NCI-H1694 treated with DMSO at 0.1 percent for 48 hours (cell line): ENCODE data around the gene HIVEP3.

Experiments used
- DNase-seq: peaks from one replicate; lab custom pipeline; 2025; lab: John Stamatoyannopoulos, UW

HIVEP3 gene

DNA sequence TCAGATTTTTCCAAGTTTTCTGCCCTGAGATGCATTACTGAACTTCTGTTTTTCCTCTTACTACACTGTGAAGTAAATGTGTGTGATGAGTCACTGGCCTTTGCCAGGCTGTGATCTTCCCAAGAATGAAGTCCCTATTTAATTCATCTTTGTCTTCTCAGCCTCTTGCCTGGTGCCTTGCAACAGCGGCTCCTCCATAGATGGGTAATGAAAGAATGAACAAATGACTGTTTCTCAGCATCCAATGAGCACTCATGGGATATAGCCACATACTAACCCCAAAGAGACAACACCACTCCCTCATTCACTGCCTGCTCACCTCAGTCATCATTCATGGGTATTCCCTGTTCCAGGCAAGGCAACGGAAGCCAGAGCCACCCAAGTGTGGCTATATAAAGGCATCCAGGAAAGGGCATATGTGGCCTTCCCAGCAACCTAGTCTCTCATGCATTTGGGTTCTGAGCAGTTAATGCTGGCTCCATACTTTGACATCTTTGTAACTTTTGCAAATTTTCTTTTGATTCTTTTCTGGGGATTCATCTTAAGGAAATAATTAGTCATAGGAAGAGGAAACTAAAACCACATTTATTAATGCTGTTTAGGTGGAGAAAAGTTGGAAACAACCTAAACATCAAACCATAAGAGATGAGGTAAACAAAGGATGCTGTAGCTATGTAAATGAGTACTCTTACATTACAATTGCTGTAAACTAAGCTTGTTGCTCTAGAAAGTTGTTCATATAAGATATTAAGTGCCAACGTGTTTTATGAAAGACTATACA lies 71.9 kb downstream of the HIVEP3 start:
- no peak for DNase-seq

DNA sequence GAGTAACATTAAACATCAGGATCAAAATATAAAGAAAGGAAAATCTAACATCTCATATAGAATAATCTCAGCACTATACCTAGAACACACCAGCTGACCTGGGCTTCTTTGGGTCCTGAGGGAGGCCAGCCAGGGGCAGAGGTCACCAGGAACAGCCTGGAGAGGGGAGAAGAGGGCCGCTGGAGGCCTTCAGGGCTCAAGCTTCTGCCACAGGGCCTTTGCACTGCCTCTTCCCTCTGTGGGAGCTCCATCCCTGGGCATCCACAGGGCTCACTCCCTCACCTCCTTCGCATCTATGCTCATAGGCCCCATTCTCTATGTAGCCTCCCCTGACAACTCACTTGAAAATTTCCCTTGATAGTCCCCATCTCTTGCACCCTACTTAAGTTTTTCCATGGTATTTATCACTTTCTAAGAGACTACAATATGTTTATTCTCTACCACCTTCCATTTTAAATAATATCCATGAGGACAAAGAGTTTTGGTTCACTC lies 73.9 kb downstream of the HIVEP3 start:
- DNase-seq, result no peak

DNA sequence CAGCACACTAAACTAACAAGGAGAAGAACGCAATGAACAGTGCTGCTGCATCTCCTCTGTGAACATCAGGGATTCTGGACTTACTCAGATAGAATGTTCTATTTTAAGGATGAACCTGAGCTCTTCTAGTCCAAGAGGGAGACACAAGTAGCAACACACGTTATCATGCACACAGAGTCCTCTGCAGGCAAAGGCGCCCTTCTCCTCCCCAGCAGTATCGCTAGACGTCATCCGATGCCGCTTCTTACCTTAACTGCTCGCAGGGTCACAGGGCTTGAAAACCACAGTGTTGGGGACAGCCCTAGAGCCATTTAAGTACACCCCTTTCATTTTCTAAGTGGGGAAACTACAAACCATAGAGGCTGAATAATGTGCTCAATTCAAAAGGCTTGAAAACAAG lies 74.5 kb downstream of the HIVEP3 start:
- no peak for DNase-seq

DNA sequence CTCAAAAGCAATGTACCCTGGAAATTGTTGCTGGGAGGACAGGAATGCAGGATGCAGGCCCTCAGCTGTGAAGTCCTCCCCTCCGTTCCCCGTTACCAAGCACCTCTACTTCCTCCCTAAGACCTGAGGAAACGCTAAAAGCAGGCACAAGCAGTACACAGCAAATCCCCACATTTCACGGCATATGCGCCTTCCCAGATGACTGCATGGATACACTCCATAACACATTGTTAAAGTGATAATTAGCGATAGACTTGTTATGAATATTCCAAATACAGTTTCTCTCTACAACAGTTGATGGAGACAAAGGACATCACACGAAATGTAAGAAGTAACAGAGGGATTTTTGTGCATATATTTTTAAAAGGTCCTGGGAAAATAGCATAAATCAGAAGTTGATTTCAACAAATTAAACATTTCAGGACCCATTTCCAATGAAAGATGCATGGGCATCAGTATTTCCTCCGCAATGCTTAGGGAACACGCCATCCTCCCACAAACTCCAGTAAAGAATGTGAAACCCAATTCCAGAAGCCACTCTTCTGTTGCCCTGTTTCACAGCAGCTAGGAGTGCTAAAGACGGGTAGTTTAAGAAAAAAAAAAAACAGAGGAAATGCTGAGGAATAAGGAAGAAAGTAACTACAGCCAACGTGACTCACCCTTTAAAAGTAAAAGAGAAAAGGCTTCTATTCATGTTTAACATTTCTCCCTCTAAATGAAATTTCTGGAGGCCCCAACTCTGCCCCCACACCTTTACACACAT lies 75.5 kb downstream of the HIVEP3 start:
- DNase-seq, result no peak

DNA sequence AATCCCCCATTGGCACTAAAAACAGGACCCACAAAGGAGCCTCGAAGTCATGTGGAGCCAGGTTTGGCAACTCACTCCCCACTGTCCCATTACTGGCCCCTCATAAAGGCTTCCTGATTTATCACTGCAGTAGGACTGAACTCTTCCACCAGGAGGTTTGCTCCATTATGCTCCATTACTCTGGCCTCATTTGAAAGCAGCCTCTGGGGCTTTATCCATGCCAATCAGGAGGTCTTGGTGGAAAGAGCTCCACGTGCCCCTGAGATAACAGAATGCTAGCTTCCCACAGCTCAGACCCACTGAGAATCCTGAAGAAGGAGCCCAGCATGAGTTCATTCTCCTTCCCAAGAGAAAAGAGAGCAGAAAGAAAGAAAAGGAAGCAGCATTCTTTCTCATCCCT lies 76.4 kb downstream of the HIVEP3 start:
- no peak for DNase-seq

DNA sequence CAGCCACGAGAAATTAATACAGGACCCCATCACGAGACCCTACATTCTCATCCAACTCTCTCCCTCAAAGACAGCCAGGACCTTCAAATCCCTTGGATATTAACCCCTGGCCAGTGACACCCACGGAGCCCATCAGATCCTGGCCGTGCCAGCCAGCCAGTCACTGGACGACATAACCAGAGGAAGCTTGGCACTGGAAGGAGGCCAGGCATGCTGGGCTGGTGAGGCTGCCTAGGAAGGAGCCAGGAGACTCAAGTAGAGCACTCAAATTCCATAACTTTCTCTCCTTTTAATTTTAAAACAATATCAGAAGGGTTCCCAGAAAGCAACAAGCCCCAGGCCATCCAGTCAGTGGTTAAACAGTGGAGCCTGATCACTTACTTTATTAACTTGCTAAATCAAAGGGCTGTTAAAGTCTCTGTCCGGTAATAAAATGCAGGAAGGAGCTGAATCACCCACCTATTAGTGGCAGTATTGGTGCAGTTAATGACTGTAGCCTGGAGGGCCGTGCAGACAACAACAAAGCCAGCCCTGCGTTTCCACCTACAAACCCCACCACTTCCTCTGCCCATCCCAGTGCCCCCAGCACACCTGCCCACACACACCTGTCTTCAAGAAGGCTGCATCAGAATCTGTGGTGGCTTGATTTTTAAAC lies 78.0 kb downstream of the HIVEP3 start:
- no peak for DNase-seq

DNA sequence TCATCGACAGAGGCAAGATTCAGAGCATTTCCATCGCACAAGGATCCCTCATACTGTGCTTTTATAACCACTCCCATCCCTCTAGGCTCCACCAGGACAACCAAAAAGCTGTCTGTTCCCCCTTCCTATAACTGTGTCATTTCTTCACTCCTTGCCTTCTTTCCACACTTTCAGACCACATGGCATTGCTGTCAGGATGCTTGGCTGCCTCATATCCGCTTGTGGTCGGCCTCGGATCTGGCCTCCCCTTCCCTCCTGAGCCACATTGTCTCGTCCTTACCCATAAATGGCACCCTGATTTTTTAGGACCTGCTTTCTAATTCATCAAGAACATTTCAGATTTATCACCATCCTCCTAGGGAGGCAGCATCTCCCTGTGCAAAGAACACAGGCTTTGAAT lies 80.5 kb downstream of the HIVEP3 start:
- no peak for DNase-seq

DNA sequence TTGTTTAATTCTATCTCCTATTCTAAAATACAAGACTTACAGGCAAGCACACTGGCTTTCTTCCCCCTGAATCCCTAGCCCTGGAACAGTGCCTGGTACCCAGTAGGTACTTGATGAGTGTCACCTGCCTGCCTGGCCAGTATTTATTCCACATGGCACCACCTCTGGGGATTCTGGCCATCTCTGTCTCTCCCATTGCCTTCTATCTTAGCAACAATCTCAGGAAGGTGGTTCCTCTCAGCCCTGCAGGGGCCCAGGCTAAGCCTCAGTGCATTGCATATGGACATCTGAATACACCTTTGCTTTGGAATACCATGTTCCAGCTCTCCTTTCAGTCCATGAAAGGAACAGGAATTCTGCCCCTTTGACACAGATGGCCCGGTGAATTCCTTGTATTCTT lies 81.0 kb downstream of the HIVEP3 start:
- DNase-seq, result no peak

DNA sequence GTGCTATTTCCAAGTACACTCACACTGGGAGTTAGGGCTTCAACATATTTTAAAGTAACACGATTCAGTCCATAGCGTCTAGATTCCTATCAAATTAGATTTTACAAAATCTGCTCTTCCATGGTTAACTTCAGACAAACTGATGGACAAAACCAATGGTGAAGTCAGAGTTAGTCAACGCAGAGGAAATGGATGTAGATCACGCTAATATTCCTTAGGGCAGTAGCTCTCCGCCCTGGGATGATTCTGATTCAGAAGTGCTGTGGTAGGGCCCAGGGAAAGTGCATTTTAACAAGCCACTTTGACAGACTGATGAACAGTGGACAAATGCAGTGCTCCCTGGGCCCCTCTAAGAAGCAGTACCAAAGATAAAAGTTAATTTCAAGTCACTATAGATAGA lies 83.2 kb downstream of the HIVEP3 start:
- DNase-seq, result no peak

DNA sequence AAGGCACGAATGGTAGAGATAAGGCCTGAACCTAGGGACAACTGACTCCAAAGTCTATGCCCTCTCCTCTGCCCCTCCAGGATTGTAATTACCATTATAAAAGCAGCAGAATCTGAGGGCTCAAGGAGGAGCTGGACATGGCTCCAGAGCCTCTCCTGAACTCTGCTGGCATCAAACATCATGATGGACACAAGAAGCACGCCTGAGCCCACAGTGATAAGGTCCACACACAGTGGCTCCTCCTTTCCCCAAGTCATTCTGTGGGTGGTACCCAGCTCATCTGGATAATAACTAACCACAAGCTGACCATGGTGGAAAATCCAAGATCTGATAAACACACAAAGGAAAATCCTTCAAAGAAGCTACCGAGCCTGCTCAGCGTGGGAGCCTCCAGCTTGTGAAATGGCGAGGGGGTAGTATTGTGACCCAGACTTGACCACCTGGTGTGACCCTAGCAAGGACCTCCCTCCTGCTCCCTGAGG lies 85.2 kb downstream of the HIVEP3 start:
- no peak for DNase-seq

DNA sequence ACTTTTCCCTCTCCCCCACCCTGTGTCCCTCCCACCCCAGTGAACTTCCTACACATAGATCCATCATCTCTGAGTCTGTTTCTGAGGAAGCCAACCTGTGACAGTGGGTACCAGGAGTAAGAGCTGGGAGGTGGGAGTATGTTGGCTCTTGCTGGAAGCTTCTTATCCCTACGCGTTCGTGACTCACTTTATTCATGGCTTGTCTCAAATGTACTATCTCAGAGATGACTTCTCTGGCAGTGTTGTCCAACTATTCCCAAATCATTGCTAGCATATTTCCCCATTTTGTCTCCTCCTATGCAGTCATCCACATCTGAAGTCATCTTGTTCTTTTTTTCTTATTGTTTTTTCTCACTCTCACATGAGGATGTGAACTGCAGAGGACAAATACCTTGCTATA lies 88.0 kb downstream of the HIVEP3 start:
- DNase-seq, result no peak

DNA sequence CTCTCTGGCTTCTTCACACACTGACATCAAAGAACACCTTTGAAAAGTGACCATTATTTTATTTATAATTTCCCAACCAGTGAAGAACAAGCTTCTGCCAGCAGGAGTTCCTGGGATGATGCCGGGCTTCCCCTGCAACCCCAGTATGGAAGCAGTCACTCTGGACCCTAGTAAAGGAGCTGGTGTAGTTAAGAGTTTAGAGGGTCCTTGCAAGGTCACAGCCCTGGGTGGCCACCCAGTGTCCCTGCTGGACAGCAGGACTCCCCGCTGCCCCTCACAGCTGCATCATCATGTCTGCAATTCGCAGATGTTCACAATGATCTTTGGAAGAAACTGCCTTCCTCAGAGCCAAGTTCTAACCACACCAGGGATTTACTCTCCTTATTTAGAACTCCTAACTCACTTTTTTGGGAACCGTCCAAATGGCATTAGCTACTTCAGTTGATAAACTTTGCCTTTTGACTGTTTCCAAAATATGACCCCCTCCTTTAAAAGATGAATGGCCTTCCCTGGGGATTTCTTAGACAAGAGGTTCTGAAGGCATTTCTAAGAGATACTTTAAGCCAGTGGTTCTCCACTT lies 90.6 kb downstream of the HIVEP3 start:
- no peak for DNase-seq

DNA sequence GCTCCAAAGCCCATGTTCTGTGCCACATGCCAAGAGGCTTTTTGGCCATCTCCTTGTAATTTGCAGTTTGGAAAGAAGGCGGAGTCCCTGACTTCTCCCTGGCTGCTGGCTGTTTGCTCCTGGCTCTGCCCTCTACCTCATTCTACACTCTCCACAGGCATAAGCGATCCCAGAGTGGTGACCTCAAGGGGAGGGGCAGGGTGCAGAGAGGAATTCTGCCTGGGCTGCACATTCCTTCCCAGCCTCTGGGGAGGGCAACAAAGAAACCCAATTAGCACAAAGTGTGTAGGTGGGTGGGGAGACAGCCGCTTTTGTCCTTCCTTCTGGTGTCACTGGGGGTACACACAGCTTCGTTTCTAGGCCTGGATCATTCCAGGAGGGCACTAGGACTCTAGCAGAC lies 95.3 kb downstream of the HIVEP3 start:
- DNase-seq, result no peak

DNA sequence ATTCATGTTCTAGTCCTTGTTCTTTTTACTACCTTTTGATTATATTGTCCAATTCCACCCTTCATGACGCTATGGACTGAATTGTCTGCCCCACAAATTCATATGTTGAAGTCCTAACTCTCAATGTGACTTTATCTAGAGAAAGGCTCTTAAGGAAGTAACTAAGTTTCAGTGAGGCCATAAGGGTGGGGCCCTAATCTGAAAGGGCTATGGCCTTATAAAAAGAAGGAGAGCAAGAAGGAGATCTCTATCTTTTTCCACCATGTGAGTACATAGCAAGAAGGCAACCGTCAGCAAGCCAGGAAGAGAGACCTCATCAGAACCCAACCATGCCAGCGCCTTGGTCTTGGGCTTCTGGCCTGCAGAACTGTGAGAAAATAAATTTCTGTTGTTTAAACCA lies 95.9 kb downstream of the HIVEP3 start:
- DNase-seq, result no peak

DNA sequence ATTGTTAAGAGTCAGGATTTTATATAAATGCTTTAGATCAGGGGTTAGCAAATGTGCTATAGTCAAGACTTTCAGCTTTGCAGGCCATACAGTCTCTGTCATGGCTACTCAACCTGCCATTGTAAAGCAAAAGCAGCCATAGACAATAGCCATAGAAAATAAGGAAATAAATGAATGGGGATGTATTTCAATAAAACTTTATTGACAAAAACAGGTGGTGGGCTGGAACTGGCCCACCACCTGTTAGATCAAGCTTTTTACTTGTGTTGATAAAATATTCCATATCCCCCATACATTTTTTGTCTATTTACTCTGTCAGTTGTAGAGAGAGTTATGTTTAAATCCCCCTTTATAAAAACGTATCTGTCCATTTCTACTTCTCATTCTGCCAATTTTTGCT lies 98.9 kb downstream of the HIVEP3 start:
- no peak for DNase-seq

DNA sequence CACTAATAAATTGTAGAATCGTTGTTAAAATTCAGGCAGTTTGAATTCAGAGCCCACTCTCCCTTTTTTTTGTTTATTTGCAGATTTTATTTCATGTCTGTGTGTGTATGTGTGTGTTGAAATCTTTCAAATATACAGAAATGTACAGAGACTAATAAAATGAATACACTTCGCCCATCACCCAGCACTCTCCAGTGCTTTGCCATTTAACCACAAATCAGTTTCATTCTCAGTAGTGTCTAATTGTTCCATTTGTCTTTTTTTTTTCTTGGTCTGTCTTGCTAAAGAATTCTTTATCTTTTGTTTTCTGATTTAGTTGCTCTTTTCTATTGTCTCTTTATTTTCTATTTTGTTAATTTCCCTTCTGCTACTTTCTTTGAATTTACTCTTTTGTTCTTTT lies 99.7 kb downstream of the HIVEP3 start:
- DNase-seq, result no peak

DNA sequence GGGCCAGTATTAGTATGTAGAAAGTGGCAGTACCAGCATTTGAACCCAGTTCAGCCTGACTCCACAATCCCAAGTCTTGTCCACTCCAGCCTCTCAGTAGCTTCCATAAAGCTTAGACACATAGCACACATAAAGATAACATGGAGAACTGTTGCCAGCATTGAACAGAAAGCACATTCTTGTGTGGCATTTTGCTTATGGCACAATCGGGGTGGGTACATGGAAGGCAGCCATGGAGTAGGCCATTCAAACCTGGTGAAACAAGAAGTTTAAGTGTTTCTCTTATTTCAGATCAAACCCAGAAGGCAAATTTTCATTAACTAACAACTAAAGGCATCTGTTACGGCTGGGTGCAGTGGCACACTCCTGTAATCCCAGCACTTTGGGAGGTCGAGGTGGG lies 102.7 kb downstream of the HIVEP3 start:
- no peak for DNase-seq

DNA sequence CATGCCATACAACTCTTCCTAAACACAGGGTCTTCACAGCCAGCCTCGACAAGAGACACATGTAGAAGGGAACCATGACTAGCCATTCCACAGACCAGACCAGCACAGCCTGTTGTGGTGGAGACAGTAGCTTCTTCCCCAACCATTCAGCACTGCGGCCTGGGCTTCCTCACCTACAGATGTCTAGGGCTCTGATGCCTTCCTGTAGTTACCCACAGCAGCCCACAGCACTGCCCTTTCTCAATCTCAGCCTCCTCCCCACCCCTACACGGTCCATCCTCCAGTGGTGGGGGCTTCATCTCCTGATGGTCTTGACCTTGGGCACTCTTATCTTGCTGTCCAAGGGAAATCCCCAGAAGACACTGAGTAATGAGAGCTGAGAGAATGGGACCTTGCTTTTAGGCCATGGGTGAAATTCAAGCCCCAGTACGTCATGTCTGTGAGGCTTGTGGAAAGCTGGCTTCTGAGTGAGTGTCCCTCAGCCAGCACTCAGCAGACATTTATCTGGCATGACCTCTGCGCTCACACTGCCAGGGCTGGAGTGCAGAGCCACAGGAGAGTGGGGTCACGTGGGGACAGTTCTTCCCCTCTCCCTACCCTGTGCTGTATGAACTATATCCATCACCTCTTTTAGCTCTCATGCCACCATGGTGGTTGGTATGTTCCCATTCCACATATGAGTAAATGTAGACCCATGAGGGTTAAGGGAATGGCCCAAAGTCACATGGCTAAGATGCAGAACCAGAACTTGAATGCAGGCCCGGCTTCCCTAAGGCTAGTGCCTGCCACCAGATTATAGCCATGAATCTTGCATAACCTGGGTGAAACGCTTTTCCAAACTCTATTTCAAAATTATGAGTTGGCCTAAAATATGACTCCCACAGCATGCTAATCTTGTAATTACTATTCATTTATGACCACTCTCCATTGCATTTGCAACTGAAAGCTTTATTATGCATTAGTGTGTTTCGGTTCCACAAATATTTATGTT lies 104.7 kb downstream of the HIVEP3 start:
- DNase-seq, result no peak

DNA sequence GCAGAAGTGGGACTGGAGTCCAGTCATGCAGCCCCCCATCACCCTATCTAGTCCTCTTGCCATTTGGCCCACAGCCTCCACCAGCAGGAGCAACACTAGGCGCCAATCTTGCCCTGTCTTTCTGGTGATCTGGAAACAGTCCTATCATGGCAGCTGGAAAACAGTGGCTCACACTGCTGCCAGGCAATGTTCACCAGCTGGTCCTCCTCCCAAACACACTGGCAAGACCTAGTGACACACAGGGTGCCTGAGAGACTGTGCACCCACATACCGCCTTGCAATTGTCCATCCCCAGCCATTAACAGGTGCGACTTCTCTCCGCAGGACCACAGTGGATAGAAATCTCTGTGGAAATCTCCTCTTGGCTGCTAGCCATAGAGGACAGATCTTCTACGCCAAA lies 105.5 kb downstream of the HIVEP3 start:
- no peak for DNase-seq

DNA sequence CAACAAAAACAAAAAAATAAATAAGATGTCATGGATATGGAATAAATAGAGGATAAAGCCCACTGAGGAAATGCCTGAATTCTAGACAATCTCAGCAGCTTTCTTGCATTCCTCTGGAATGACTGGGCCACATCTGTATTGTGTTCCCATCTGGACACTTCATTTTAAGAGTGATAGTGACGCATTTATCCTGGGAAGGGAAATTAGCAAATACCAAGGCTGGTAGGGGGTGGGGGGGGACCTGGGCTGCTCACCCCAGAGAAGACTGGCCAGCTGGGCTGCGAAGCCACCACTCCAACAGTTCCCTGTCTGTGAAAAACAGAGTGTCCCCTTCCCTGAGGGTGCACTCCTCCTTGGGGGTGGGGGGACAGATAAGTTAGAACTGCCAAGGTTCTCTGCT lies 106.3 kb downstream of the HIVEP3 start:
- DNase-seq, result no peak

DNA sequence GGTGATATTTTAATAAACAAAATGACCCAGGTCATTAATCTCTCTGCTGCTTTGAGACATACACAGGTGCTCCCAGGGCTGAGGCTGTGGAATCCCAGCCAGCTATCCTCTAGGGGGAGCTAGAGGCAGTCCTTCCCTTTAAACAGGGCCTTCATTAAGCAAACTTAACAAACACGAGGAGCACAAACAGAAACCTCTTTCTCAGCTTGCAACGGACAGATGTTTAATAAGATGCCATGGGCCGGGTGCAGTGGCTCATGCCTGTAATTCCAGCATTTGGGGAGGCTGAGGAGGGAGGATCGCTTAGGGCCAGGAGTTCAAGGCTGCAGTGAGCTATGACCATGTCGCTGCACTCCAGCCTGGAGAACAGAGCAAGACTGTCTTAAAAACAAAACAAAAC lies 106.7 kb downstream of the HIVEP3 start:
- peak; percentile 66 for DNase-seq
